OCI-LY3 (cell line): ENCODE results near the gene BRD4.

Experiments
- H2AFZ ChIP-seq: fragments of 200-600, 300-600 bp; shearing (Covaris generic); 2 replicates; pipeline ENCODE4 v1.6.0; 2014; ENCODE audit warnings: antibody characterized with exemption, low read depth, low read length
- H3K27ac ChIP-seq: fragments of 200-600, 300-600 bp; sonication (generic); 2 replicates; pipeline ENCODE4 v1.5.1; 2014; ENCODE audit warnings: mild to moderate bottlenecking, low read length, moderate library complexity, mixed read lengths
- H3K27me3 ChIP-seq: fragments of 200-600, 300-600 bp; sonication (generic); 2 replicates; pipeline ENCODE4 v1.6.1; 2014; ENCODE audit warnings: low read depth, low read length, mixed read lengths
- H3K36me3 ChIP-seq: fragments of 200-600, 300-600 bp; sonication (generic); replicated peaks from 2 replicates; pipeline ENCODE3; 2014; ENCODE audit warnings: low read depth, low read length, mixed read lengths
- H3K4me1 ChIP-seq: fragments of 300-600, 200-600 bp; sonication (generic); 2 replicates; pipeline ENCODE4 v1.6.1; 2014; ENCODE audit warnings: low read length, mixed read lengths
- H3K4me2 ChIP-seq: fragments of 200-600, 300-600 bp; sonication (generic); 2 replicates; pipeline ENCODE4 v1.6.1; 2014; ENCODE audit warnings: low read length, mixed read lengths
- H3K4me3 ChIP-seq: fragments of 300-600, 200-600 bp; sonication (generic); 2 replicates; pipeline ENCODE4 v1.5.1; 2014; ENCODE audit warnings: antibody characterized with exemption, mild to moderate bottlenecking, low read length, moderate library complexity
- H3K79me2 ChIP-seq: fragments of 300-600, 200-600 bp; shearing (Covaris generic); 2 replicates; pipeline ENCODE4 v1.6.1; 2014; ENCODE audit warnings: mild to moderate bottlenecking, low read length, mixed read lengths
- H3K9ac ChIP-seq: fragments of 300-600, 200-600 bp; shearing (Covaris generic); 2 replicates; pipeline ENCODE4 v1.6.0; 2014; ENCODE audit warnings: mild to moderate bottlenecking, low read length, moderate library complexity
- H3K9me3 ChIP-seq: fragments of 200-600, 300-600 bp; shearing (Covaris generic); 2 replicates; pipeline ENCODE4 v1.6.1; 2014; ENCODE audit warnings: low read length, mixed read lengths; ENCODE audit not compliant: insufficient read depth
- H4K20me1 ChIP-seq: fragments of 200-600, 300-600 bp; sonication (generic); 2 replicates; pipeline ENCODE4 v1.6.1; 2016; ENCODE audit warnings: low read length, mixed read lengths; ENCODE audit not compliant: insufficient read depth
- EZH2phosphoT487 ChIP-seq: fragments of 200-600 bp; shearing (Covaris generic); IDR thresholded peaks from 2 replicates; pipeline ENCODE4 v1.6.1; 2018; ENCODE audit warnings: antibody characterized with exemption, mixed run types, low read depth
- TF ChIP-seq, protein P1 (sequence below): fragments of 200-600, 300-600 bp; sonication (generic); IDR thresholded peaks from 2 replicates; pipeline ENCODE4 v1.5.1; 2014; ENCODE audit warnings: antibody characterized with exemption, low read length, low read depth

The BRD4 gene

GRCh38 chr19:15245370-15246197 lies 86.8 kb downstream of the BRD4 start:
- Histone ChIP-seq H2AFZ (no peak overlapping the region), H3K79me2 (peaks cover 30% of the 10 kb centered on the region), H4K20me1 (peaks cover 26% of the 10 kb centered on the region), H3K9me3 (no peaks in the 10 kb centered on the region), H3K4me2 (no peak overlapping the region), H3K4me3 (no peak overlapping the region), H3K36me3 (peaks cover 59% of the 10 kb centered on the region), H3K27me3 (no peaks in the 10 kb centered on the region), H3K27ac (no peak overlapping the region), H3K9ac (no peak overlapping the region), H3K4me1 (peaks cover 26% of the 10 kb centered on the region)
- no peak for TF ChIP-seq EZH2phosphoT487
- TF ChIP-seq, protein P1, sequence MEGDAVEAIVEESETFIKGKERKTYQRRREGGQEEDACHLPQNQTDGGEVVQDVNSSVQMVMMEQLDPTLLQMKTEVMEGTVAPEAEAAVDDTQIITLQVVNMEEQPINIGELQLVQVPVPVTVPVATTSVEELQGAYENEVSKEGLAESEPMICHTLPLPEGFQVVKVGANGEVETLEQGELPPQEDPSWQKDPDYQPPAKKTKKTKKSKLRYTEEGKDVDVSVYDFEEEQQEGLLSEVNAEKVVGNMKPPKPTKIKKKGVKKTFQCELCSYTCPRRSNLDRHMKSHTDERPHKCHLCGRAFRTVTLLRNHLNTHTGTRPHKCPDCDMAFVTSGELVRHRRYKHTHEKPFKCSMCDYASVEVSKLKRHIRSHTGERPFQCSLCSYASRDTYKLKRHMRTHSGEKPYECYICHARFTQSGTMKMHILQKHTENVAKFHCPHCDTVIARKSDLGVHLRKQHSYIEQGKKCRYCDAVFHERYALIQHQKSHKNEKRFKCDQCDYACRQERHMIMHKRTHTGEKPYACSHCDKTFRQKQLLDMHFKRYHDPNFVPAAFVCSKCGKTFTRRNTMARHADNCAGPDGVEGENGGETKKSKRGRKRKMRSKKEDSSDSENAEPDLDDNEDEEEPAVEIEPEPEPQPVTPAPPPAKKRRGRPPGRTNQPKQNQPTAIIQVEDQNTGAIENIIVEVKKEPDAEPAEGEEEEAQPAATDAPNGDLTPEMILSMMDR, result no peak

- Histone ChIP-seq H4K20me1 (peaks cover 19% of the 10 kb centered on the region), H3K9me3 (no peaks in the 10 kb centered on the region), H3K4me1 (peaks cover 26% of the 10 kb centered on the region), H3K4me2 (no peak overlapping the region), H3K9ac (no peak overlapping the region), H3K4me3 (no peak overlapping the region), H3K27ac (no peak overlapping the region), H3K79me2 (peaks cover 23% of the 10 kb centered on the region; the same call in 1 of the 2 replicates), H3K36me3 (peaks cover 66% of the 10 kb centered on the region), H2AFZ (no peak overlapping the region), H3K27me3 (no peaks in the 10 kb centered on the region)
- TF ChIP-seq, protein P1, result no peak
- no peak for TF ChIP-seq EZH2phosphoT487
Observed at GRCh38 chr19:15244808-15245207, 87.5 kb downstream of the BRD4 start.

DNA sequence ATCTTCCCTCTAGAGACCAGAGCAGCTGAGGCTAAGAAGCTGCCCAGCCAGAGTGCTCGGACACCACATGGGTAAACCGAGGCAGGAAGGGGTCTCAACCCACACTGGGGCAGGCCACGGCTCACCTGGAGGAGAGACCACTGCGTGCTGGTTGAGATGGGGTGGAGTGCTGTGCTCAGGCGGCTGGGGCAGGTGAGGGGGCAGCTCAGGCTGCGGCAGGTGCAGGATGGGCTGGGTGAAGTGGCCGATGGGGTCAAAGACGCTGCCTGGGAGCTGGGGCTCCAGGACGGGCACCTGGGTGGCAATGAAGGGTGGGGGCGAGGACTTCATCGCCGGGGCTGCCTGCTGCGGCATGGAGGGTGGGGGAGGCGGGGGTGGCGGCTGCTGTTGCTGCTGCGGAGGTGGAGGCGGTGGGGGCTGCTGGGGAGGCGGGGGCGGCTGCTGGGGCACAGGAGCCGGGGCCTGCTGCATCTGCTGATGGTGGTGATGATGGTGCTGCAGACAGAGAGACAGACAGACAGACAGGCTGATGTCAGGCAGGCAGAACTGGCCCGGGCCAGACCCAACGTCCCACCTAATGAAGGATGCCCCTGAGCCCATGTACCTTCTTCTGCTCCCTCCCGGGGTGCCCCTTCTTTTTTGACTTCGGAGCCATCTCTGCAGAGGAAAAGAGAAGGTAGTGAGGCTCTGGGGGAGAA lies 88.1 kb downstream of the BRD4 start:
- Histone ChIP-seq H3K4me1 (peaks cover 26% of the 10 kb centered on the region), H3K9ac (no peak overlapping the region), H3K4me3 (no peak overlapping the region), H4K20me1 (peaks cover 15% of the 10 kb centered on the region), H3K36me3 (peaks cover 71% of the 10 kb centered on the region), H3K27ac (no peak overlapping the region), H3K4me2 (no peak overlapping the region), H3K9me3 (no peaks in the 10 kb centered on the region), H2AFZ (no peak overlapping the region), H3K27me3 (no peaks in the 10 kb centered on the region), H3K79me2 (peaks cover 22% of the 10 kb centered on the region; the same call in 1 of the 2 replicates)
- TF ChIP-seq, protein P1, result no peak
- no peak for TF ChIP-seq EZH2phosphoT487
